SK-N-SH treated with all-trans-retinoic acid at 6 μM for 48 hours (cell line): ENCODE measurements around the gene ERN1.

Experiments used
- BACH2 ChIP-seq: fragments of 250-450 bp; sonication (Bioruptor Pico); IDR thresholded peaks from 2 replicates; pipeline ENCODE4 v1.9.0; 2021; ENCODE audit warnings: mild to moderate bottlenecking, borderline replicate concordance
- OSR1 ChIP-seq: fragments of 250-450 bp; sonication (Bioruptor Pico); IDR thresholded peaks from 2 replicates; pipeline ENCODE4 v1.8.0; 2022; ENCODE audit warnings: moderate library complexity, mild to moderate bottlenecking, inconsistent platforms
- PATZ1 ChIP-seq: fragments of 250-450 bp; sonication (Bioruptor Pico); IDR thresholded peaks from 2 replicates; pipeline ENCODE4 v1.8.0; 2020; ENCODE audit warnings: mild to moderate bottlenecking, moderate library complexity, borderline replicate concordance
- PPARA ChIP-seq: fragments of 250-450 bp; sonication (Bioruptor Pico); IDR thresholded peaks from 2 replicates; pipeline ENCODE4 v1.5.0; 2020; ENCODE audit warnings: mild to moderate bottlenecking, borderline replicate concordance
- RARB ChIP-seq: fragments of 250-450 bp; sonication (Bioruptor Pico); IDR thresholded peaks from 2 replicates; pipeline ENCODE4 v1.8.0; 2021; ENCODE audit warnings: mild to moderate bottlenecking, moderate library complexity
- SNAI2 ChIP-seq: fragments of 250-450 bp; sonication (Bioruptor Pico); IDR thresholded peaks from 2 replicates; pipeline ENCODE4 v1.5.0; 2020; ENCODE audit warnings: mild to moderate bottlenecking, moderate library complexity
- TCF4 ChIP-seq: fragments of 250-450 bp; sonication (Bioruptor Pico); IDR thresholded peaks from 2 replicates; pipeline ENCODE4 v1.8.0; 2021; ENCODE audit warnings: mild to moderate bottlenecking, moderate library complexity, borderline replicate concordance
- ZC3H10 ChIP-seq: fragments of 250-450 bp; sonication (Bioruptor Pico); IDR thresholded peaks from 2 replicates; pipeline ENCODE4 v1.5.1; 2021; ENCODE audit warnings: mild to moderate bottlenecking, moderate library complexity
- ZFP3 ChIP-seq: fragments of 250-450 bp; sonication (Bioruptor Pico); IDR thresholded peaks from 2 replicates; pipeline ENCODE4 v1.5.0; 2020; ENCODE audit warnings: mild to moderate bottlenecking, moderate library complexity
- ZFP30 ChIP-seq: fragments of 450-650 bp; formaldehyde crosslinking; IDR thresholded peaks from 2 replicates; pipeline ENCODE4 v1.5.0; 2022; ENCODE audit warnings: mild to moderate bottlenecking, moderate library complexity
- TF ChIP-seq, protein P1 (sequence below): fragments of 250-450 bp; sonication (Bioruptor Pico); IDR thresholded peaks from 2 replicates; pipeline ENCODE4 v1.5.0; 2020; ENCODE audit warnings: mild to moderate bottlenecking, moderate library complexity

DNA sequence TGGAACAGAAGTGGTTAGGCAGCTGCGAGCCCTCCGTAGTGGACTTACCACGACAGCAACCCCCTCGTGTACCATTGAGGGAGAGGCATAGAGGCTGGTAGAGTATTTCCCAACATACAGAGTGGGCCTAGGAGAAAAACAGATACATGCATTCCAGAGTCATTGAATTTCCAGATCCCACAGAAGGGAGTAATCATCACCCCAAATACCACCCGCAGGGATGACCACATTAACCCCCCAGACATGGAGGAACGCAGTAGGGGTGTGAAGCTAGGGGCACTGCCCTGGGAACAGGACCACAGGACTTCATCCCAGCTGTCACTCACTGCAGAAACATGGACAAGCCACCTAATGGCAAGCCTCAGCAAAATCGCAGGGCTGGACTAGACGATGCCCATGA, 64.8 kb downstream of the ERN1 start:
- no peak for TF ChIP-seq PPARA (CRISPR knock-in tag)
- no peak for TF ChIP-seq RARB (CRISPR knock-in tag)
- TF ChIP-seq ZFP30 (CRISPR knock-in tag): no peak
- TF ChIP-seq PATZ1 (CRISPR knock-in tag): no peak
- TF ChIP-seq ZFP3: no peak
- TF ChIP-seq, protein P1, sequence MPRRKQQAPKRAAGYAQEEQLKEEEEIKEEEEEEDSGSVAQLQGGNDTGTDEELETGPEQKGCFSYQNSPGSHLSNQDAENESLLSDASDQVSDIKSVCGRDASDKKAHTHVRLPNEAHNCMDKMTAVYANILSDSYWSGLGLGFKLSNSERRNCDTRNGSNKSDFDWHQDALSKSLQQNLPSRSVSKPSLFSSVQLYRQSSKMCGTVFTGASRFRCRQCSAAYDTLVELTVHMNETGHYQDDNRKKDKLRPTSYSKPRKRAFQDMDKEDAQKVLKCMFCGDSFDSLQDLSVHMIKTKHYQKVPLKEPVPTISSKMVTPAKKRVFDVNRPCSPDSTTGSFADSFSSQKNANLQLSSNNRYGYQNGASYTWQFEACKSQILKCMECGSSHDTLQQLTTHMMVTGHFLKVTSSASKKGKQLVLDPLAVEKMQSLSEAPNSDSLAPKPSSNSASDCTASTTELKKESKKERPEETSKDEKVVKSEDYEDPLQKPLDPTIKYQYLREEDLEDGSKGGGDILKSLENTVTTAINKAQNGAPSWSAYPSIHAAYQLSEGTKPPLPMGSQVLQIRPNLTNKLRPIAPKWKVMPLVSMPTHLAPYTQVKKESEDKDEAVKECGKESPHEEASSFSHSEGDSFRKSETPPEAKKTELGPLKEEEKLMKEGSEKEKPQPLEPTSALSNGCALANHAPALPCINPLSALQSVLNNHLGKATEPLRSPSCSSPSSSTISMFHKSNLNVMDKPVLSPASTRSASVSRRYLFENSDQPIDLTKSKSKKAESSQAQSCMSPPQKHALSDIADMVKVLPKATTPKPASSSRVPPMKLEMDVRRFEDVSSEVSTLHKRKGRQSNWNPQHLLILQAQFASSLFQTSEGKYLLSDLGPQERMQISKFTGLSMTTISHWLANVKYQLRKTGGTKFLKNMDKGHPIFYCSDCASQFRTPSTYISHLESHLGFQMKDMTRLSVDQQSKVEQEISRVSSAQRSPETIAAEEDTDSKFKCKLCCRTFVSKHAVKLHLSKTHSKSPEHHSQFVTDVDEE (CRISPR knock-in tag): no peak
- TF ChIP-seq SNAI2: no peak
- no peak for TF ChIP-seq BACH2 (CRISPR knock-in tag)
- TF ChIP-seq TCF4: no peak
- no peak for TF ChIP-seq ZC3H10
- TF ChIP-seq OSR1: no peak
